SK-N-SH (cell line): ENCODE results near the gene C17orf113. TPM values are rescaled to one million over a fixed set of nuclear protein-coding genes. Genes with fewer than 3 reads are reported as not detected.
A peak's percentile ranks its signal among the peaks of the same experiment; 100 is the strongest.

ENCODE experiments used
- CTCF ChIA-PET: fragments of 300-600, 350-600 bp; formaldehyde crosslinking; extraction: SDS; loops from one replicate; lab custom pipeline; 2021; lab: Yijun Ruan, JAX
- POLR2A ChIA-PET: fragments of 350-600 bp; sonication (Branson Sonifier 250); formaldehyde crosslinking; extraction: SDS; loops from one replicate; lab custom pipeline; 2020; ENCODE audit warnings: antibody characterized with exemption, inconsistent platforms; lab: Yijun Ruan, JAX
- DNase-seq: peaks from one replicate; pipeline ENCODE4 v3.0.0; 2012
- H2AFZ ChIP-seq: fragments of 200-600 bp; sonication (generic); 2 replicates; pipeline ENCODE4 v1.8.1; 2016; ENCODE audit warnings: antibody characterized with exemption, mild to moderate bottlenecking, low read depth
- H3F3A ChIP-seq: fragments of 200-600 bp; sonication (generic); replicated peaks from 2 replicates; pipeline ENCODE3; 2016; ENCODE audit warnings: antibody characterized with exemption, mild to moderate bottlenecking; ENCODE audit not compliant: insufficient read depth
- H3K27ac ChIP-seq, 2 experiments: fragments of 200-500 bp in 1 of 2; fragments of 200-600 bp in 1 of 2; sonication (Bioruptor generic) in 1 of 2; sonication (generic), shearing (Covaris generic) in 1 of 2; 2 replicates each; pipeline versions ENCODE4 v1.5.1 to v1.6.1; 2014 to 2016; ENCODE audit warnings: low read depth in 2 of 2, inconsistent platforms in 1 of 2, low read length in 1 of 2, mild to moderate bottlenecking in 1 of 2, mixed read lengths in 1 of 2
- H3K27me3 ChIP-seq: fragments of 200-600 bp; sonication (generic), shearing (Covaris generic); 2 replicates; pipeline ENCODE4 v1.6.1; 2016; ENCODE audit warnings: mixed run types; ENCODE audit not compliant: insufficient read depth
- H3K36me3 ChIP-seq, 2 experiments: fragments of 200-500 bp in 1 of 2; fragments of 200-600 bp in 1 of 2; sonication (Bioruptor generic) in 1 of 2; sonication (generic) in 1 of 2; replicated peaks in 1 of 2; 2 replicates each; pipeline versions ENCODE3 to v1.5.1; 2014 to 2016; ENCODE audit warnings: low read length in 1 of 2, mild to moderate bottlenecking in 1 of 2; ENCODE audit not compliant: insufficient read depth in 2 of 2, control insufficient read depth in 1 of 2
- H3K4me1 ChIP-seq, 2 experiments: fragments of 200-500 bp in 1 of 2; fragments of 200-600 bp in 1 of 2; sonication (Bioruptor generic) in 1 of 2; sonication (generic), shearing (Covaris generic) in 1 of 2; 2 replicates each; pipeline versions ENCODE4 v1.5.1 to v1.6.1; 2014 to 2016; ENCODE audit warnings: low read depth in 1 of 2, low read length in 1 of 2, mixed run types in 1 of 2; ENCODE audit not compliant: insufficient read depth in 2 of 2, control insufficient read depth in 1 of 2
- H3K4me2 ChIP-seq: fragments of 200-600 bp; sonication (generic), shearing (Covaris generic); 2 replicates; pipeline ENCODE4 v1.6.1; 2017; ENCODE audit warnings: mixed run types
- H3K4me3 ChIP-seq, 2 experiments: fragments of 200-500 bp in 1 of 2; fragments of 200-600 bp in 1 of 2; sonication (Bioruptor generic) in 1 of 2; sonication (generic), shearing (Covaris generic) in 1 of 2; 2 replicates each; pipeline versions ENCODE4 v1.5.1 to v1.8.1; 2014 to 2016; ENCODE audit warnings: low read depth in 2 of 2, inconsistent platforms in 1 of 2, low read length in 1 of 2, mild to moderate bottlenecking in 1 of 2, mixed read lengths in 1 of 2, moderate library complexity in 1 of 2
- H3K79me2 ChIP-seq: fragments of 200-600 bp; sonication (generic); 2 replicates; pipeline ENCODE4 v1.8.1; 2017; ENCODE audit warnings: mild to moderate bottlenecking; ENCODE audit not compliant: insufficient read depth
- H3K9ac ChIP-seq: fragments of 200-600 bp; sonication (generic); 2 replicates; pipeline ENCODE4 v1.6.1; 2017; ENCODE audit warnings: mixed run types
- H3K9me2 ChIP-seq: fragments of 200-600 bp; sonication (generic); 2 replicates; pipeline ENCODE4 v1.6.1; 2017; ENCODE audit warnings: mixed run types
- H3K9me3 ChIP-seq: fragments of 200-600 bp; sonication (generic); 2 replicates; pipeline ENCODE4 v1.6.1; 2017; ENCODE audit warnings: mixed run types, mild to moderate bottlenecking, moderate library complexity
- H4K20me1 ChIP-seq: fragments of 200-600 bp; sonication (generic); 2 replicates; pipeline ENCODE4 v1.6.1; 2017; ENCODE audit warnings: mild to moderate bottlenecking, mixed run types; ENCODE audit not compliant: insufficient read depth
- FOSL2 ChIP-seq: IDR thresholded peaks from 2 replicates; pipeline ENCODE4 v1.4.0; 2012; ENCODE audit warnings: low read depth, mild to moderate bottlenecking, moderate library complexity, borderline replicate concordance
- FOXJ3 ChIP-seq: sonication (generic); formaldehyde crosslinking; IDR thresholded peaks from 2 replicates; pipeline ENCODE4 v1.5.1; 2020; ENCODE audit warnings: mild to moderate bottlenecking, missing genetic modification reagents
- JUND ChIP-seq: IDR thresholded peaks from 2 replicates; pipeline ENCODE4 v1.4.0; 2012
- NFIC ChIP-seq: IDR thresholded peaks from 2 replicates; pipeline ENCODE4 v1.4.0; 2012; ENCODE audit warnings: borderline replicate concordance
- RAD21 ChIP-seq: IDR thresholded peaks from 2 replicates; pipeline ENCODE4 v1.6.1; 2012; ENCODE audit warnings: mild to moderate bottlenecking, low read length
- WGBS: methylation state at CpG from one replicate; pipeline ENCODE4 v1.1.6; 2017; ENCODE audit warnings: low lambda C conversion rate; 5-methylcytosine and 5-hydroxymethylcytosine counted together
- polyA plus RNA-seq, 3 experiments: library from polyadenylated mRNA; depleted of rRNA; stranded (reverse); fragments of >200 nt; gene quantifications; 2 replicates each; pipeline ENCODE4 v1.2.3, GENCODE V29; 2012
- TF ChIP-seq, protein P1 (sequence below): IDR thresholded peaks from 2 replicates; pipeline ENCODE4 v1.4.0; 2012; ENCODE audit warnings: low read depth, borderline replicate concordance
- TF ChIP-seq, protein P2 (sequence below): IDR thresholded peaks from 2 replicates; pipeline ENCODE4 v1.4.0; 2012; ENCODE audit warnings: low read depth, borderline replicate concordance
- TF ChIP-seq, protein P3 (sequence below): IDR thresholded peaks from 2 replicates; pipeline ENCODE4 v1.6.1; 2012; ENCODE audit warnings: mild to moderate bottlenecking, low read depth, low read length, moderate library complexity
- TF ChIP-seq, protein P4 (sequence below): IDR thresholded peaks from 2 replicates; pipeline ENCODE4; 2012

C17orf113 gene
- polyA plus RNA-seq, 1 of the 3 experiments (the other 2 are of a cell fraction): 0.44 TPM

DNA sequence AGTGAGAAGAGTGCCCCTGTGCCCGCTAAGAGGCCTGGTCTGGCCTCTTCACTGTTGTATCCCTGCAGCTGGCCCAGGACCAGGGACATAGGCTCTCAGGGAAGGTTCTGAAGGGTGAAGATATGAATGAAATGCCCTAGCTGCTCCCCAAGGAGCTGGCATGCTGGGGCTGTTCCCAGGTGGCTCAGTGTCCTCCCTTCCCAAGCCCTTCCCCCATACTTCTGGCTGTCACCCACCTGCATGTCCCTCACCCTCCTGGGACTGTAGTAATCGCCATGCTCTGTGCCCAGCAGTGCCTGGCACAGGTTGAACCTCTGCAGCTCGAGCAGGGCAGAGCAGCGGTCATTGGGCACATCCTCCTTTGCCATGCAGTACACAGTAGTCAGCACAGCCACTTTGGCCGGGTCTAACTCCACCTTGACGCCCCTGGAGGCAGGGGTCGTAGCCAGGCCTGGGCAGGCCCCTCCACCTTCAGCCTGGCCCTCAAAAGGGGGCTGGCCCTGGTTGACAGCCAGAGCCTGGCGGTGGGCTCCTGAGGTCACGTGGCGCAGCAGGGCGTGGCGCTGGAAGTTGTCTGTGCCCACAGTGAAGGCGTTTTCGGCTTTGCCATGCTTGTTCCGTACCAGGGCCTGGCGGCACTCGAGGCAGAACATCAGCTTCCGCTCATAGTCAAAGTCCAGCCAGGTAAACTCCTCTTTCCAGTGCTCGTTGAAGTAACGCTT lies 7.6 kb downstream of the C17orf113 start (continued):
- TF ChIP-seq, protein P1, sequence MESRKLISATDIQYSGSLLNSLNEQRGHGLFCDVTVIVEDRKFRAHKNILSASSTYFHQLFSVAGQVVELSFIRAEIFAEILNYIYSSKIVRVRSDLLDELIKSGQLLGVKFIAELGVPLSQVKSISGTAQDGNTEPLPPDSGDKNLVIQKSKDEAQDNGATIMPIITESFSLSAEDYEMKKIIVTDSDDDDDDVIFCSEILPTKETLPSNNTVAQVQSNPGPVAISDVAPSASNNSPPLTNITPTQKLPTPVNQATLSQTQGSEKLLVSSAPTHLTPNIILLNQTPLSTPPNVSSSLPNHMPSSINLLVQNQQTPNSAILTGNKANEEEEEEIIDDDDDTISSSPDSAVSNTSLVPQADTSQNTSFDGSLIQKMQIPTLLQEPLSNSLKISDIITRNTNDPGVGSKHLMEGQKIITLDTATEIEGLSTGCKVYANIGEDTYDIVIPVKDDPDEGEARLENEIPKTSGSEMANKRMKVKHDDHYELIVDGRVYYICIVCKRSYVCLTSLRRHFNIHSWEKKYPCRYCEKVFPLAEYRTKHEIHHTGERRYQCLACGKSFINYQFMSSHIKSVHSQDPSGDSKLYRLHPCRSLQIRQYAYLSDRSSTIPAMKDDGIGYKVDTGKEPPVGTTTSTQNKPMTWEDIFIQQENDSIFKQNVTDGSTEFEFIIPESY: no peak

DNA sequence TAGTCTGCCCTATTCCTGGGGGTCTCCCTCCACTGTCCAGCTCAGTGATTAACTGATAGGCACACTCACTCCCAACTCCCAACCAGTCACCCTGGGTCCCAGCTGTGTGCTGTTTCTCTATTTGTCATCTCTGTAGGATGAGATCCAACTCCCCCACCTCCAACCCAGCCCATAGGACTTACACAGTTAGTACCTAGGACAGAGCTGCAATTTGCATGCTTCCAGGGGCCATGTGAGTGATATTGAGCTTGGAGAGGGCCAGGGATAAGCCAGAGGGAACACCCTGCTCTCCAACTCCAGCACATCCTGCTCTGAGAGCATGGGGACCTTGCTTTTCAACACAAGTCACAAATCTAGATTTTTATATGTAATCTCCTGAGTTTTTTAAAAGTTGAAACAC lies 8.8 kb downstream of the C17orf113 start:
- Histone ChIP-seq H3K27me3 (no peaks in the 10 kb centered on the region), H4K20me1 (no peaks in the 10 kb centered on the region), H3K4me1 (no peaks in the 10 kb centered on the region), H3F3A (no peaks in the 10 kb centered on the region), H3K79me2 (no peaks in the 10 kb centered on the region), H3K9me3 (no peaks in the 10 kb centered on the region), H3K9me2 (no peaks in the 10 kb centered on the region), H2AFZ (no peak overlapping the region), H3K9ac (no peak overlapping the region), H3K4me2 (no peak overlapping the region), H3K36me3 (no peaks in the 10 kb centered on the region), H3K4me3 (no peak overlapping the region), H3K27ac (no peak overlapping the region)
- TF ChIP-seq RAD21 (no peak), FOXJ3 (no peak)
- TF ChIP-seq, protein P2, sequence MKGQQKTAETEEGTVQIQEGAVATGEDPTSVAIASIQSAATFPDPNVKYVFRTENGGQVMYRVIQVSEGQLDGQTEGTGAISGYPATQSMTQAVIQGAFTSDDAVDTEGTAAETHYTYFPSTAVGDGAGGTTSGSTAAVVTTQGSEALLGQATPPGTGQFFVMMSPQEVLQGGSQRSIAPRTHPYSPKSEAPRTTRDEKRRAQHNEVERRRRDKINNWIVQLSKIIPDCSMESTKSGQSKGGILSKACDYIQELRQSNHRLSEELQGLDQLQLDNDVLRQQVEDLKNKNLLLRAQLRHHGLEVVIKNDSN: no peak
- TF ChIP-seq, protein P3, sequence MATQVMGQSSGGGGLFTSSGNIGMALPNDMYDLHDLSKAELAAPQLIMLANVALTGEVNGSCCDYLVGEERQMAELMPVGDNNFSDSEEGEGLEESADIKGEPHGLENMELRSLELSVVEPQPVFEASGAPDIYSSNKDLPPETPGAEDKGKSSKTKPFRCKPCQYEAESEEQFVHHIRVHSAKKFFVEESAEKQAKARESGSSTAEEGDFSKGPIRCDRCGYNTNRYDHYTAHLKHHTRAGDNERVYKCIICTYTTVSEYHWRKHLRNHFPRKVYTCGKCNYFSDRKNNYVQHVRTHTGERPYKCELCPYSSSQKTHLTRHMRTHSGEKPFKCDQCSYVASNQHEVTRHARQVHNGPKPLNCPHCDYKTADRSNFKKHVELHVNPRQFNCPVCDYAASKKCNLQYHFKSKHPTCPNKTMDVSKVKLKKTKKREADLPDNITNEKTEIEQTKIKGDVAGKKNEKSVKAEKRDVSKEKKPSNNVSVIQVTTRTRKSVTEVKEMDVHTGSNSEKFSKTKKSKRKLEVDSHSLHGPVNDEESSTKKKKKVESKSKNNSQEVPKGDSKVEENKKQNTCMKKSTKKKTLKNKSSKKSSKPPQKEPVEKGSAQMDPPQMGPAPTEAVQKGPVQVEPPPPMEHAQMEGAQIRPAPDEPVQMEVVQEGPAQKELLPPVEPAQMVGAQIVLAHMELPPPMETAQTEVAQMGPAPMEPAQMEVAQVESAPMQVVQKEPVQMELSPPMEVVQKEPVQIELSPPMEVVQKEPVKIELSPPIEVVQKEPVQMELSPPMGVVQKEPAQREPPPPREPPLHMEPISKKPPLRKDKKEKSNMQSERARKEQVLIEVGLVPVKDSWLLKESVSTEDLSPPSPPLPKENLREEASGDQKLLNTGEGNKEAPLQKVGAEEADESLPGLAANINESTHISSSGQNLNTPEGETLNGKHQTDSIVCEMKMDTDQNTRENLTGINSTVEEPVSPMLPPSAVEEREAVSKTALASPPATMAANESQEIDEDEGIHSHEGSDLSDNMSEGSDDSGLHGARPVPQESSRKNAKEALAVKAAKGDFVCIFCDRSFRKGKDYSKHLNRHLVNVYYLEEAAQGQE: 0 out of 2 replicates have a peak, but pooled peaks have one; percentile 53
- DNase-seq: no peak
- POLR2A ChIA-PET: interaction anchor here (1.6 kb wide), 1 partner anchor 24 kb away, joined by 4 read pairs; the partner anchor contains the start of gene DNAJC7
- CTCF ChIA-PET: interaction anchor here (0.6 to 5.8 kb wide), 7 partner anchors 10 to 782 kb away, joined by 3 to 34 read pairs (median 3); partner anchors contain the start of genes BECN1 and C17orf113

DNA sequence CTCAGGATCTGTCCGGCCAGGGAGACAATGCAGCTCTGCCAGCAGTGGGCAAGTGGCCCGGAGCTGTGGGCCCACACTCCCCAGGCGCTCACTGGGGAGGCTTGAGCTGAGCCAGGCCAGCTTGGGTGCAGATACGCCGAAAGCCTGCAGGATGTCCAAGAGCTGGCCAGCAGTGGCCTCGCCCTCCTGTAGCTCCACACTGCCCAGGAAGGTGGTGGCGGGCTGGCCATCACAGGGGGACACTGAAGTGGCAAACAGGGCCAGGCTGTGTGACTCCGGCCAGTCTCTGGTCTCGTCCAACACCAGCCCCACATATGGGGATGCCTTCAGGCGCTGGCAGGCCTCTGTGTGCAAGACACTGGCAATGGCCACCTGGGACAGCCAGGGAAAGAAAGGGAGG lies 9.6 kb downstream of the C17orf113 start:
- no peak overlapping the region for H2AFZ ChIP-seq
- 85% methylated on average over 4 of the region's 10 CpGs for WGBS
- no peaks in the 10 kb centered on the region for H3K9me3 ChIP-seq
- no peak overlapping the region for H3K27ac ChIP-seq
- H3K36me3 ChIP-seq: no peaks in the 10 kb centered on the region
- H3K79me2 ChIP-seq: no peaks in the 10 kb centered on the region
- no peaks in the 10 kb centered on the region for H3K27me3 ChIP-seq
- no peaks in the 10 kb centered on the region for H4K20me1 ChIP-seq
- no peaks in the 10 kb centered on the region for H3K9me2 ChIP-seq
- H3K9ac ChIP-seq: no peak overlapping the region
- DNase-seq: no peak
- no peak overlapping the region for H3K4me2 ChIP-seq
- ChIA-PET POLR2A (interaction anchor here (1.6 kb wide), 1 partner anchor 23 kb away, joined by 4 read pairs; the partner anchor contains the start of gene DNAJC7), CTCF (interaction anchor here (0.8 to 5.8 kb wide), 8 partner anchors 10 to 75 kb away, joined by 3 to 34 read pairs (median 3); partner anchors contain the start of gene C17orf113)
- no peak overlapping the region for H3K4me3 ChIP-seq
- H3F3A ChIP-seq: no peaks in the 10 kb centered on the region
- no peaks in the 10 kb centered on the region for H3K4me1 ChIP-seq
- TF ChIP-seq, protein P1: no peak
- TF ChIP-seq RAD21: no peak
- TF ChIP-seq, protein P4, sequence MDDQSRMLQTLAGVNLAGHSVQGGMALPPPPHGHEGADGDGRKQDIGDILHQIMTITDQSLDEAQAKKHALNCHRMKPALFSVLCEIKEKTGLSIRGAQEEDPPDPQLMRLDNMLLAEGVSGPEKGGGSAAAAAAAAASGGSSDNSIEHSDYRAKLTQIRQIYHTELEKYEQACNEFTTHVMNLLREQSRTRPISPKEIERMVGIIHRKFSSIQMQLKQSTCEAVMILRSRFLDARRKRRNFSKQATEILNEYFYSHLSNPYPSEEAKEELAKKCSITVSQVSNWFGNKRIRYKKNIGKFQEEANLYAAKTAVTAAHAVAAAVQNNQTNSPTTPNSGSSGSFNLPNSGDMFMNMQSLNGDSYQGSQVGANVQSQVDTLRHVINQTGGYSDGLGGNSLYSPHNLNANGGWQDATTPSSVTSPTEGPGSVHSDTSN: no peak
- TF ChIP-seq FOSL2: no peak
- TF ChIP-seq, protein P2: no peak
- TF ChIP-seq JUND: no peak
- no peak for TF ChIP-seq NFIC
